ENCODE data around the gene ITPKC.
A peak's percentile ranks its signal among the peaks of the same experiment; 100 is the strongest.

Gene ITPKC

DNA sequence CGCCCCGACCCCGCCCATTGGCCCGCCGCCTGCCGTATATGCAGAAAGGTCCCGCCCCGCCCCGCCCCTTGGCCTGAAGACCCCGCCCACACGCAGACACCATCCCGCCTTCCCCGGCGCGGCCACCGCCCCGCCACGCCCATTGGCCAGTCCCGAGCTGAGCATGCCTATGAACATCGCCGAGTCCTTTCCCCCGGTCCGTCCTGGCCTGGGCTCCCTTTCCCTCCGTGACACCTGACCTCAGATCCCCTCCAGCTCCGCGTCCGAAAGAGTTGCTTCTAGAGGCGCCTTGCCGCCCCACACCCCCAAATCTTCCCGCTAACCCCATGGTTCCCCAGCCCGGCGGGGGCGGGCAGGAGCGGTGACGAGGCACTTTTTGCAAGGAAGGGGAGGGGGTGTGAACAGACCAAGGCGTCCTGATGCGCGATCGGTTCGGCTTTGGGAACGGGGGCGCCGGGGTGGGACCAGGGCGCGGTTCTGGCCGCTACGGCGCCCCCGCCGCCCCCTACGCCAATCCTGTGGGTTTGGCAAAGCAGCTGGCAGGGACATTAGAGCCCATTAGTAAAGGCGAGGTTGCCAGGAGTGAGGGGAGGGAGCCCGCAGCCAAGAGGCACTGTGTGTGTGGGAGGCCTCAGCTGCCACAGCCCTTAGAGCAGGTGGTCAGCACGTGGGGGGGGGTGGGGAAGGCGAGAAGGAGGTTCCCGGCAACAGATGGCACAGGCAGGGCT, 26.1 kb upstream of the ITPKC start:
- peak; percentile 94 for DNase-seq

DNA sequence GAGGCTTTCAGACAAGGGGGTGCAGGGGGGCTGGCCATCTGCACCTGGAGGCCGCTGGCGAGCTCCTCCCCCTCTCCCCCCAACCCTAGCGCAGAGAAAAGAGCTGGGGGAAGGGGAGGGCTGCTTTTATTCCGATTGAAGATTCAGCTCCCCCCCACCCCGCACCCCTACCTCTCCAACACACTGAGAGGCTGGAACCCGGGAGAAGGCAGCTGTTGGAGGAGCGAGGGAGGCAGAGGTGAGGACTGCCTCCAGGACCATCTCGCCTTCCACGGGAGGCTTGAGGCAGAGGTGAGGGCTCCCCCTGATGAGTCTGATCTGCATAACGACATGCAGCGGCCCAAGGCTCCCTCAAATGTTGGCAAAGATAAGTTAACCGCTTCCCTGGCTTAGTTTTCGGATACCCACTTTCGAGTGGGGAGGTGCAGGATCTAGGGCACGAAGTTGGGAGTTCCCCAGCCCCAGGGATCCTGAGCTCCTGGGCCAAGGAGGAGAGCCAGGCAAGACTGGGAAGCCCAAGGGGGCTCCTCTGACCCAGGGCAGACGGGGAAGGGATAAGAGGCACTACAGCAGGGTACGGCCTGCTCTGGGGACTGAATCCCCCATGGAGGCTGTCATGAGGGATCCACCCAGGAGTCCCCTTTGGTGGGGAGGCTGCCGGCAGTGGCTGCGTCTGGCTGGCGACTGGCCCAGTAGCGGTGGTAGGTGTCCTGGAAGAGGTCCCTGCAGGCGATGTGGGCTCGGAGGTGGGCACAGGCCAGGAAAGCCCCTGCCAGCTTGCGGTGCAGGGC, 25.3 kb upstream of the ITPKC start:
- DNase-seq: peak; percentile 55

DNA sequence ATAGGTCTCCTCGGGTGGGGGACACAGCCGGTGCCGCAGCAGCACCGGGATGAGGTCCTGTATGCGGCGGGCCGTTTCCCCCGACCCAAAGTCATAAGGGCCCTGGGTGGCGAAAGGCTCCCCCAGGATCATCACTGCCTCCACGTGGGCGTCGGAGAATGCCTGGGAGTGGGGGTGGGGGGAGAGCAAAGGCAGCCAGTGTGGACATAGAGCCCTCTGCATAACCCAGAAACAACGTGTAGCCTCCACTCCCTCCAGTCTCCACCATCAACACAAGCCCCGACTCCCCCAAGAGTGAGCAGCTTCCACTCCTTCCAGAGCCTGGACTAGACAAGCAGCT, 24.7 kb upstream of the ITPKC start:
- no peak for DNase-seq

DNA sequence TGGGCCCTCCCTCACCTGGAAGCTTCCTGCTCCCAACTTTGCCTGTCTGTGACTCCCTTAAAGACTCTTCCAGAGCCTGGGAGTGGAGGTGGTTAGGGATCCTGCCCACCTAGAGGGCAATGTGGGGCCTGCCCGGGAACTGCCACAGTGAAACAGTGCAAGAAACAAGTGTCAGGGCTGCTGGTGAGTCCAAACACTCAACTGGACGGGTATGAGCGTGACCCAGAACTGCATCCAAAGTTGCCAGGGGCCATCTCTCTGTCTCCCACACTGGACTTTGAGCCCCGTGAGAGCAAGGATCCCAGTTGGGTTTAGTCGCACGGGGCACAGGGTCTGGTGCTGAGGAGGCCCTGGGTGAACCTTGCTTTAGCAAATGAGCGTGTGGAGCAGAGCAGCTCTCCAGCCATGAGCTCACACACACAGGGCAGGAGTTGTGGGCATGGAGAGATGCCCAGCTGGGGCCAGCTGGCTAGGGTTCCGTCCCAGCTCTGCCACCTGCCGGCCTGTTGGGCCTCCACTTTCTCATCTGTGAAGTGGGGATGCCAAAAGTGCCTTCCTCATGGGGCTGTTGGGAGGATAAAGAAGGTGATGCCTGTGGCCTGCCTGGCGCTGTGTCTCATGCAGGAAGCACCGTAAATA, 23.6 kb upstream of the ITPKC start:
- DNase-seq: no peak

DNA sequence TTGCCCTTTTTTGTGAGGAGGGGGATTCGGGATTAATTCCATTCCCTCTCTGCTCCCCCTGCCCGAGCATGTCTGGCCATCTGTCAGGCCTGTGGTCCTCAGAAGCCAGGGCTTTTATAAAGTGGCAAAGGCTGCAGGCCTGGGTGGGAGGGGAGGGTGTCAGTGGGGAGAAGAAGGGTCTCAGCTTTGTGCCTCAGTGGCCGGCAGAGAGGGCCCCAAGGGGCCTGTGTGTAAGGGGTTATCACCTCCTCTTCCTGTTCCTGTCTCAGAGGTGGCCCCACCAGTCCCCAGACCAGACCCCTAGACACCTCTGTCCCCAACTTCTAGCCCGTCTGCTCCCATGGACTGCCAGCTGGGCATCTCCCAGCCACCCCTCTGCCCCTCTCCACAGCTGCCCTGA, 23.0 kb upstream of the ITPKC start:
- DNase-seq: no peak

DNA sequence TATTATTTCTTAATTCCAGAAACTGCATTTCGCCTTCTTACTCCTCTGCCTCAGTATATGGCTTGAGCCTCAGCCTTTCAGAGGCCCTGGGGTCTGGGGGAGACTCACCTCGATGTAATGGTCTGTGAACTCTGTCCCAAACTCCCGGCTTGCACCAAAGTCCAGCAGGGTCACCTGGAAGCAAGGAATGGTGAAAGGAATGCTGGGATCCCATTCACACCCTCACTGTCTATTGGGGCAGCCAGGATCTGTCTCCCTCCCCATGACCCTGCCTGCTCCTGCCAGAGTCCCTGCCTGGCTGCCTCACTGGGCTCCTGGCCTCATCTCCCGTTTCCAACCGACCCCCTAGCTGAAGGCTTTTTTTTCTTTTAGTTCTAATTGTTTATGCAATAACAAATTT, 21.0 kb upstream of the ITPKC start:
- DNase-seq: no peak

DNA sequence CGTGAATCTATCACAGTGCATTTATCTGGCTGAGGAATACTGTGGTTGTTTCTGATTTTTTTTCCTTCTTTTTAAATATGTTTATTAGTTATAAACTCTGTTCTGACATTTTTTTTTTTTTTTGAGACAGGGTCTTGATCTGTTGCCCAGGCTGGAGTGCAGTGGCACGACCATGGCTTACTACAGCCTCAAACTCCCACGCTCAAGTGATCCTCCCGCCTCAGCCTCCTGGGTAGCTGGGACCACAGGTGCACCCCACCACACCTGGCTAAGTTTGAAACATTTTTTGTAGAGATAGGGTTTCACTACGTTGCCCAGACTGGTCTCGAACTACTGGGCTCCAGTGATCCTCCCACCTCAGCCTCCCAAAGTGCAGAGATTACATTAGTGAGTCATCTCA, 19.9 kb upstream of the ITPKC start:
- no peak for DNase-seq

DNA sequence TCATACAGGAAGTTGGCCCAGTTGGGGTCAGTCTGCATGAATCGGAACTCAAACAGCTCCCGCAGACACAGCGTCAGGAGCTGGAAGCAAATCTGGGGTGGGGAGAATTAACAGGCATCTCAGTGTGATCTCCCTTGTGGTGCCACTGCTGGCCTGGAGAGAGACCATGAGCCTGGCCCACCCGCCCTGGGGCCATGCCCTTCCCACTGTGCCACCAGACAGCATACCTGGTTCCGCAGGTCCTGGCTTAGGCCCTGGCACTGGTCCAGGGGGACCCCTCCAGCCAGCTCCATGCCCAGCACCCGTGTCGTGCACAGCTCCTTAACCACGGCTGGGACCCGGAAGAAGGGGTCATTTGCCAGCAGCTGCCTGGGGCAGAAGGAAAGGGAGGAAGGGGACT, 16.8 kb upstream of the ITPKC start:
- no peak for DNase-seq

DNA sequence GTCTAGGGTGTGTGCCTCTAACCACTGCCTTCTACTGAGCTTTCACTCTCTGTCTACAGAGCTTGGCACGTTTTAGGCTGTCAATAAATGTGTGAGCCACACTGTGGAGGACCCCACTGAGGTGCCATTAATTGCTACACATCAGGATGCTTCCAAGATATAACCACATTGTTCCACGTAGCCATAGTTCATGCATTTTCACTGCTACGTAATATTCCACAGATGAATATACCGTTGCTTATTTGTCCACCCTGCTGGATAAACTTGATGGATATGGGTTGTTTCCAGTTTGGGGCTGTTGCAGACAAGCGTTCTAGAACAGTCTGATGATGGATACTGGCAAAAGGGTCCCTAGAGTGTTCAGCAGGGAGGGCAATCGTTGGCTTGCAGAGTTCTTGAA, 15.2 kb upstream of the ITPKC start:
- DNase-seq: no peak

DNA sequence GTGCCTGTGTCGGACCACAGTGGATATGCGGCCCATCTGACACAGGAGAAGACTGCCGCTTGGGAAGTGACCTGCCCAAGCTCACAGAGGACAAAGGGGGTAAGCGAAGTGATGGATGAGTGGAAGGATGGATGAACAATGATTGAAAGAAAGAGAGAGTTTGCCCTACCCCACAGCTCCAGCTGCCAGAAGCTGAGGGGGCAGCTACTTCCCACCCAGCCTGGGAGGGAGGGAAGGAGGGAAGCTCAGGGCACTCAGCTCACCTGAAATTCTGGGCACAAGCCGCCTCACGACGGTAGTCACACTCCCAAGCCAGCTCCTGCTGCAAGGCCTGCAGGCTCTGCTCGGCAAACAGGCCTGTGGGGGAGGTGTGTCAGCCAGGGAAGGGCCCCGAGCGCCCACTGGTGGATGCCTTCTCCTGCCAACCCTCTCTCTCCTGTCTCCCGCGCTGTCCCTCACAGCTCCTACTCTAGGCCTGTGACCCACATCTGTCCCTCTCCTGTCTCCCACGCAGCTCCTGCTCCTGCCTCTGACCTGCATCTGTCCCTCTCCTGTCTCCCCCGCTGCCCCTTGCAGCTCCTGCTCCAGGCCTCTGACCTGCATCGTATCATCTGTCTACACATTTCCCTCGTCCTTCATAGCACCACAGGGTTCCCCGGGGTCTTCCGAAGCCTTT, 14.4 kb upstream of the ITPKC start:
- peak; percentile 79 for DNase-seq

DNA sequence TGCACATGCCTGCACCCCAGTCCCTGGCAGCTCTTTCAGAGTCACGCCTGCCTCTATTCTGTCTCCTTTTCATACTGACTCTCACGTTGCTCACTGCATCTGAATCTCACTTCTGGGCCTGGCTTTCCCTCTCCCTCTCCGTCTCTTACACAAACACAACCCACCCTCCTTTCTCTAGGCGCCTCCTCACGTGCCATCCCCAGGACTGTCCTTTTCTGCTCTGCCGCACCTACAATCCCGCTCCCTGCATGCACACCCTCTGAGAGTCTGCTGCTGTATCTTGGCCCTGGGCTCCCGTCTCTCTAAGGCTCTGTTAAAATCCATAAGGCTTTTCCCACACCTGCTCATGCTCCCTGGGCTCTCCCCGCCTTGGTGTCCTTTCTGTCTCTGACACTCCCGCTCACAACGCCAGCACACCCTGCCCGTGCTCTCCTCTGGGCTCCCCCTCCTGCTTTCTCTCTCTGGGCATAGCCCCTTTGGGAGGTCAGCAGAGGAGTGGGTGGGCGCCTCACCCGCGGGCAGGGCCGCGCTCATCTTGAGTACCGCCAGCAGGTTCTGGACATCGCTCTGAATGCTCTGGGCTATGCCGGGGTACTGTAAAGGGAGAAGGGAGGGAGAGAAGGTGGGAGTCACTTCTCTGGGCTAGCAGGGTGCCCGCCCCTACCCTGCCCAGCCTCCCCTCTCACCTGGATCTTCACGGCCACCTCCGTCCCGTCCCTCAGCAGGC, 13.7 kb upstream of the ITPKC start:
- DNase-seq: no peak

DNA sequence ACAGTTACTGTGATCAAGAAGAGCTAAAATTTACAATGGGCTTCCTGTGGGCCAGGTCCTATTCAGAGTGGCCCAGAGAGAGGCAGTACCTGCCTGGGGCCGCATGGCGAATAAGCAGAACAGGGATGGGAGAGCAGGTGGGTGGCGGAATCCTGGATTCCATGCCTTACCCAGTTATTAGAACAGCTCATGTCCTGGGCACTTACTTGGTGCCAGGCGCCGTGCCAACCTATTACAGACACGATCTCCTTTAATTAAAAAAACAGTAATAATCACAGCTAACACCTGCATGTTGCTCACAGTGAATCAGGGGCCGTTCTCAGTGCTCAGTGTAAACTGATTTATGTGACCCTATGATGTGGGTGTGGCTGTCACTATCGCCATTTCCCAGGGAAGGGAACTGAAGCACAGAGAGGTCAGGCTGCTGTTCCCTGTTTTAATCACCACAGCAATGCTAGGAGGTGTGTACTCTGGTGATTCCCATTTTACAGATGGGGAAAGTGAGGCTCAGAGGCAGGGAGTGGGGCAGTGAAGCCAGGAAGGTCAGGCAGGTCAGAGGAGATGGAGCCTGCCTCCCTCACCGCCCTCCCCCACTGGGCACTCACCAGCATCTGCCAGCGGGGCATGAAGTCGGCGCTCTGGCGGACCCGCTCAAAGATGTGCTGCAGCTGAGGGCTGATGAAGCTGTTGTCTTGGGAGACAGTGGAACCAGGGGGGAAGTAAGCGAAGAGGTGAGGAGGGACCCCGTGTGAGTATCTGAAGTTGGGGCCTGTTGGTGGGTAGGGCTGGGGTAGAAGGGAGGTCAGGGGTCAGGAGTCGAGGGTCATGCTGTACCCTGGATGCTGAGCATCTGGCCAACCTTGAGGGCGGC, 12.2 kb upstream of the ITPKC start:
- DNase-seq: no peak

DNA sequence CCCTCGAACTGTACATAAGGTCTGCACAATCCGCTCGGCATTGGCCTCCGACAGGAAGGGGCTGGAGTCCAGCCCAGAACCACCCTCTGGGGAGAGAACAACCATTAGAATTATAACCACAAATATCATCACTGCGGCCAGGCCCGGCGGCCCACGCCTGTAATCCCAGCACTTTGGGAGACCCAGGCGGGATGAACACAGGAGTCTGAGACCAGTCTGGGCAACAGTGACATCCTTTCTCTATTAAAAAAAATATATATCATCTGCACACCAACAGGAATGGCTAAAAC, 11.6 kb upstream of the ITPKC start:
- DNase-seq: no peak

DNA sequence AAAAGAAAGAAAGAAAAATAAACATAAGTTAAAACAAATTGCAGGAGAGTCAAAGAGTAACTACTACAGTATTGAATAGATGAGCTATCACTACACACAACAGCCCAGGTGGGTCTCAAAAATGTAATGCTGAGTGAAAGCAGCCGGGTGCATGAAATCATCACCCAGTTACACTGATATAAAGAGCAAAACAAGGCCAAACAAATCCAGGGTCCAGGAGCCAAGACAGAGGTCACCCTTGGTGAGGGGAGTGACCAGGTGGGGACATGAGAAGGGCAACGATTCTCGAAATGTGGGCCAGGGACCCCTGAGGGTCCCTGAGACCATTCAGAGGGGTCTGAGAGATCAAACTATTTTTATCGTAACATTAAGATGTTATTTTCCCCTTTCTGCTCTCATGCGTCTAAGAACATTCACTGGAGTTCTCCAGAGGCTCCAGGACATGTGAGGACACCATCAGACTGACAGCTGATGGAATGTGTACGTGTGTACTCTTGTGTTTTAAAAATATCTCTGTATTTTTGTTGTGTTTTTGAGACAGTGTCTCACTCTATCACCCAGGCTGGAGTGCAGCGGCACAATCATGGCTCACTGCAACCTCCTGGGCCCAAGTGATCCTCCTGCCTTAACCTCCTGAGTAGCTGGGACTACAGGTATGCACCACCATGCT, 10.8 kb upstream of the ITPKC start:
- DNase-seq: no peak

DNA sequence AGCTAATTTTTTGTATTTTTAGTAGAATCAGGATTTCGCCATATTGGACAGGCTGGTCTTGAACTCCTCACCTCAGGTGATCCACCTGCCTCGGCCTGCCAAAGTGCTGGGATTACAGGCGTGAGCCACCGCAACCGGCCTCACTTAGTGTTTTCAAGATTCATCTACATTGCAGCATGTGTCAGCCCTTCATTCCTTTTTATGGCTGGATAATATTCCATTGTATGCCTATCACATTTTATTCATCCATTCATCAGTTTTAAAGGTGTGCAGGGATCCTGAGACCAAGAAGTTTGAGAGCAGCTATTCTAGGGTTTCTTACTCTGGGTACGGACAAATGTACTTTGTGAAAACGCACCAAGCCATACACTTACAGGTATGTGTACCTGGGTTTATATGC, 9.3 kb upstream of the ITPKC start:
- DNase-seq: no peak

DNA sequence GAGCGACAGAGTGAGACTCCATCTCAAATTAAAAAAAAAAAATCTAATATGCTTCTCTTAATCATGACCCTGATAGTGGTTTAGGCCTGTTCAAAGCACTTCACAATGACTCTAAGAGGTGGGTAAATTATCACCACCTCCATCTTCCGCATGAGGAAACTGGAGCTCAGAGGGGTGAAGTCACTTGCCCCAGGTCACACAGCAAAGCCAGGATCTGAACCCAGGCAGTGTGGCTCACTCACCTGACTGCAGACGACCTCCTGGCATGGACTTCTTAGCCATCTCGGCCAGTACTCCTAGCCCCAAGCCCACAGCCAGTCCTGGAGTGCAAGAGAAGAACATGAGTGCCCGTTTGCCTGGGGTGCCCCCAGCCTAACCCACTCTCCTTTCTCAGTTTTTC, 7.1 kb upstream of the ITPKC start:
- no peak for DNase-seq

DNA sequence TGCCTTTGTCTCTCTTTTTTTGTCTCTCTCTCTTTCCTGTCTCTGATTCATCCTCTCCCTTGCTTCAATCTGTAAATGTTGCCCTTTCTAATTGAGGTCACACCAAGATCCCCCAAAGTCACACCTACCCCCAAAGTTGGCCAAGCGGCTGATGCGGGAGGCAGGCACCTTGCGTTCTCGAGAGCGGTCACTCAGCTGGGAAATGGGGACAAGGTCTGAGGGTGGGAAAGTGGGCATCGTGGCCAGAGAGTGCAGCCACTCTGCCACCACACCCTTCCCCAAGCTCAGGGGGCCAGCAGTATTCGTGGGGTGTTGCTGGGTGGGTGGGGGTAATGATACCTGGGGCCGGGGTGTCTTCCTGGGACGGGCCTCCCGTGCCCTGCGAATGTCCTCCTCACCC, 3.0 kb upstream of the ITPKC start:
- DNase-seq: no peak

DNA sequence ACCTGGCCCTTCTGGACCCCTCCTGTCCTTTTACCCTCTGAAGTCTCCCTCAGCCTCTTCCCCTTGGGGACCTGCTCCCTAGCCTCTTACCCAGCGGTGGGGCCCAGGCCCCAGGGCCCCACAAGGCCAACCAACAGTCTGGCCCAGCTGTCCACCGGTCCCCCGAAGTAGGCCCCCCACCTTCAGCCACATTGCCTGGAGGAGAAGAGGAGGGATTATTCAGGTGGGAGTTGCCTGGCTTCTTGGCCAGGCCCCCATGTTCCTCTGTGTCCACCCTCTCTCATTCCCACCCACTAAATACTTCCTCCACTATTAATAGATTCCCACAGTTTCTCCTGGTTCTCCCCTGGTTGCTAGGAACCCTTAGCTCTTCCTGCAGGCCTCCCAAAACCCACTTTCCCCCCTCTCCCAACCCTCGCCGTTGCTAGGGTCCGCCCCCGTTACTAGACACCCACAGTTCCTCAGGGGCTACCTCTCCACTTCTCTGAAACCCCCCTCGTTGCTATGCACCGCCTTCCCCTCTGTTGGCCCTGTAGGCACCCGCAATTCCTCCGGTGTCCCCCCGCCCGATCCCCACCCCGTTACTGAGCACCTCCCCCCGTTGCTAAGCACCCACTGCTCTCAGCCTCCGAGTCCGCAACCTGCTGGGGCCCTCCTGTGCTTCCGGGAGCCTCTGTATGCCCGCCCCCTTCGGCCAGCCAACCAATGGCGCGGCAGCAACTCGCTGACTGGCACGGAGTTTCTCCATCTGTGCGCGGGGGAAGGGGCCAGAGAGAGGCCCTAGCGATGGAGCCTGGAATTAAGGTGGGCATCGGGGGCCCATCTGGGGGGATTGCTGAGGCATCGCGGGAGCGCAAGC, 2.2 kb upstream of the ITPKC start:
- peak; percentile 96 for DNase-seq

DNA sequence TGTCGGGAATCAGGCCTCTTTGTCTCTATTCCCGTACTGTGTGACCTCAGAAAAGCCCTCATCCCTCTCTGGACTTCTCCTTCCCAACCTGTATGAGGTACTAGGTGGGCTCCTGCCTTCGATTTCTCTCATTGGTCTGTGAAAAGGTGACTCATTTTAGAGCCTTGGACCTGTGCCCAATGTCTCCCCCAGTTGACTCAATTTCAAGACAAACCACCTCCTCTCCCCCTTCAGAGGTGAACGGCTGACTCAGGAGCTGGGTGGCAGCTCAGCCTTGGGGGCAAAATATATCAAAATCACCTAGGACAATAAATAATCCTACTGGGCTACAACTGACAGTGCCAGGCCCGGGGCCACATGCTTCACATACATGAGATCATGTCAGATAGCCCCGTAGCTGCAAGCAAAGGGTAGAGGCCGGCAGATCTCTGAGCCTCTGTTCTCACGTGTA, 856 bp upstream of the ITPKC start:
- DNase-seq: no peak

DNA sequence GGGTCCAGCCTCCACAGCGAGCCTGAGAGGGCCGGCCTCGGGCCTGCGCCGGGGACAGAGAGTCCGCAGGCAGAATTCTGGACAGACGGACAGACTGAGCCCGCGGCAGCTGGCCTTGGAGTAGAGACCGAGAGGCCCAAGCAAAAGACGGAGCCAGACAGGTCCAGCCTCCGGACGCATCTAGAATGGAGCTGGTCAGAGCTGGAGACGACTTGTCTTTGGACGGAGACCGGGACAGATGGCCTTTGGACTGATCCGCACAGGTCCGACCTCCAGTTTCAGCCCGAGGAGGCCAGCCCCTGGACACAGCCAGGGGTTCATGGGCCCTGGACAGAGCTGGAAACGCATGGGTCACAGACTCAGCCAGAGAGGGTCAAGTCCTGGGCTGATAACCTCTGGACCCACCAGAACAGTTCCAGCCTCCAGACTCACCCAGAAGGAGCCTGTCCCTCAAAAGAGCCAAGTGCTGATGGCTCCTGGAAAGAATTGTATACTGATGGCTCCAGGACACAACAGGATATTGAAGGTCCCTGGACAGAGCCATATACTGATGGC, 490 bp downstream of the ITPKC start:
- no peak for DNase-seq

All from OCI-M1 (cell line).